HG03097 (cell line): ENCODE measurements around the gene UQCC2.

Experiments used
- ATAC-seq: cut with Tn5 transposase; IDR thresholded peaks from one replicate; pipeline ENCODE4 v1.9.1; 2021; ENCODE audit not compliant: unreplicated experiment, low FRiP score

Gene UQCC2

DNA sequence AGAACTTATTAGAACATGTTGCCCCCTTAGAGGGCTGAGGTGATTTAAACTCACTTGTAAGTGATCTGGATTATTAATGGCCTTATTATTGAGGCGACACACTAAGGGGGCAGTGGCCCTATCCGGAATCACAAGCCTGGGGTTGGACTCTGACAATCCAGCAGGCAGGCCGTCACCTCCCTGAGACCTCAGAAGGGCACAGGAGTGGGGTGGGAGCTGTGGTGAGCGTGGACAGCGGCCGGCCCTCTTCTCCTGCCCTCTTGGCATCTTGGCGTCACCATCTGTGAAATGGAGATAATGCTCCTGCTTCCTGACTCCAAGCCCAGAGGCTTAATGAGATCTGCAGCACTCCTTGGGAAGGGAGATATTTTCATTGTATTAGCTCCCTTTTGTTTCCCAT, 15.6 kb upstream of the UQCC2 start:
- ATAC-seq, result no peak

DNA sequence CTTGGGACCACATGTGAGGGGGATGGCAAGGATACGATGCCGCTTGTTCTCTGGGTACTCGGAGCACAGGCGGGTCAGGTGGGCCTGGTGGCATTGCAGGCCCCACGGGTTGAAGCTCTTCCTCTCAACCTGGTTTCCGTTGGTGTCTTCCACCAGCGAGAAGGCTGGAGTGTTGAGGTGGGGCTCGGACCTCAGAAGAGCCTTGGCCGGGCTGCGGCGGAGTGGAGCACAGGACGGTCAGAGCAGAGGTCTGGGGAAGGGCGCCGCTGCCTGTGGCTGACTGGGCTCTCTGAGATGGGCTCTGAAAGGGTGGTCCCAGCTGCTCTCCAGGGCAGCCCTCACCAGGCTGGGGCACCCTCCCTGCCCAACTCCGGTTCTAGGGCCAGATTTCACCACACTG, 15.2 kb upstream of the UQCC2 start:
- ATAC-seq, result no peak

DNA sequence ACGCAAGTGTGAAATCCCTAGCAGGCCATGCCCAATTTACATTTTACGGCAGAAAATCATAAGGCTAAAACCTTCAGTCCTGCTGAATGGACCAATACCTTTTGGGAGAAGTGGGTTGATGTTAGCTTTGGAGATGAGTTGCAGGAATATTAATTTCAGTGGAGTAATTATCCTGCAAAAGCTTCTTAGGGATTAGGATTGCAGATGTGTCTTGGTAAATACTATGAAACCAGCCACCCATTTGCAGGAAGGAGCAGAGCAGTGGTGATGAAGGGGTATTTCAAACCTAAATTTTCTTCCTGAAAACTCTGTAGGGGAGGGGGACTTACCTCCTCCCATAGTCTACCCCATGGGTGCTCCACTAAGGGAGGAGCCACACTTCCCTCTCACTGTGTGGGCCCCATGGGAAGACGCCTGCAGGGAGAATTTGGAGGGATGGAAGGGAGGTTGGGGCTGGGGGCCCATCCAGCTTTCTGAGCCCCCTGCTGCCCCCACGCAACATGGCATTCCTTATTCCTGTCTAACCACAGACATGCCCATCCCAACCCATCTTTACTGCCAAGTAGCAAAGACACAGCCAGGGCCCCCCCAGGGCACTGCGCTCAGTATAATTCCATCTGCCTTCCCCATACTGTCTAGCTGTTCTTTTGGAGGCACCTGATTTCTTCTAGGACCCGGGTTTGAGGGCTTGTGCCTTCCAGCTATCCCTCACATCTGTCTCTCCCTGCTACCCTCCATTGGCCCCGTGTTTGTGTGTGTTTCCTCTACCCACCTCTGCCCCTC, 14.6 kb upstream of the UQCC2 start:
- no peak for ATAC-seq

GRCh38 chr6:33725222-33725621, 13.7 kb upstream of the UQCC2 start:
- ATAC-seq, result no peak

- ATAC-seq, result no peak
These were observed 12.9 kb upstream of the UQCC2 start for GRCh38 chr6:33724102-33725023.

GRCh38 chr6:33723371-33724085, 12.0 kb upstream of the UQCC2 start:
- no peak for ATAC-seq

- ATAC-seq, result no peak
These were observed 10.7 kb upstream of the UQCC2 start for GRCh38 chr6:33722103-33722623.

DNA sequence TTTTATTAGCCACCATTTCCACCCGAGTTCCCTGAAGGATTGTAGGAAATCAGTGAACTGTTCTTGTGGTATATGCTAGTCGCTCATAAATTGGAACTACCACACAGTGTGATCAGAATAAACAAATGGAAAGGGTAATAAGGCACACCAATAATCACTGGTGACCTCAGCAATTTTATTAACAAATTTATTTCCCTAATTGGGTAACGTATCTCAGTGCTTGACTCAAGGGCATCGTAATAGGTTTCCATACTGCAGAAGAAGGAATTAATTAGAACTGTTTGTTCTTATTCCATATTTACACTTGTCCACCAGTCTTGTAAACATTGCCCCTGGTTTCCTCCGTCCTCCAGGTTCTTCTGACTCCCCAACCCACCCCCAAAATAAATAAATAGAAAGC, 10.0 kb upstream of the UQCC2 start:
- ATAC-seq, result no peak

GRCh38 chr6:33720998-33721397, 9.5 kb upstream of the UQCC2 start:
- ATAC-seq, result no peak

GRCh38 chr6:33719326-33719987, 8.0 kb upstream of the UQCC2 start:
- no peak for ATAC-seq

DNA sequence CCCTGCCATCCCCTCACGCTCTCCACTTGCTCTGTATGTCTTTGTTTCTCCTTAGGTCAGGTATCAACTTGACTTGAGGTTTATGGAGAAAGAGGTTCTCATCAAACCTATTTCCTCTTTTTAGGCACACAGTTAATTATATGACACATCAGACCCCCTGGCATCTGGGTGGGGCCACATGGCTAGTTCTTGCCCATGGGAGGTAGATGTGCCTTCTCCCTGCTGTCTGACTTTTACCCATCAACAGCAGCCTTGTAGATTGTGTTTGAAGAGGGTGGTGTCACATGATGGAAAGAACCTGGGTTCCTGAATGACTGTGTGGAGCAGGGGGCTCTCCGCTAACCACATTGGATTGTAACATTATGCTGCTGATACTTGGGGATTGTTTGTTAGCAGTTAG, 7.2 kb upstream of the UQCC2 start:
- ATAC-seq, result no peak

- ATAC-seq, result no peak
These were observed 6.5 kb upstream of the UQCC2 start for GRCh38 chr6:33717934-33718455.

DNA sequence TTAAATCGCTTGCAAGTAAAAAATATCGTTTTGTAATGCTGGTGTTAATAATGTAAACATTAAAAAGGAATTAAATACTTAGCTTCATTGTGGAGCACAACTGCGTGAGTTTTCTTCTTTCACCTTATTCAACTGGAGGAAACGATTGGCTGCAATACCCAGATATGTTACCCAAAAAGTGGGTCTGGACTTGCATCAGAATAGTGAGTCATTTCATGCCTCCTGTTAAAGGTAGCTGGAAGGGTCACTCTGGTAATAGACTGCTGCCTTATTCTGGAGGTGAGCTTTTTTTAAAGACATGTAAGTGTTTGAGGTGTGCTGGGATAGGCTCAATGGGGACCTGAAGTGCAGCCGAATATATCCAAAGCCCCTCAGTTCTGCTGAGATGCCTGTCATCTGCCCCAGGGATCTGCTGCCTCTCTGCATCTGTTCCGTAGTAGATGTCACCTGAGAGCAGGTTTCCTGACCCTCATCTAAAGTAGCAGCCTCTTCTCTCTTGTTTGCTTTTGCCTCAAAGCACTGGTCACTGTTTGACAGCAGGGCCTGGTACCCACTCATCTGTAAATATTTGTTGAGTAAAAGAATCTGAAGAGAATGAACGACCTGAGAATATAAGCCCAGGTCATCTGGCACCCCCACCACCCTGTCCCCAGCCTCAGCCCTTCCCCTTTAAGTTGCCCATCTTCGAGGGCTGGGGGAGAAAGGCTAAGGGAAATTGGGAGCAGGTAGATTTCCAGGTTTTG, 5.6 kb upstream of the UQCC2 start:
- no peak for ATAC-seq

- no peak for ATAC-seq
These were observed 4.9 kb upstream of the UQCC2 start for GRCh38 chr6:33716379-33716778.

DNA sequence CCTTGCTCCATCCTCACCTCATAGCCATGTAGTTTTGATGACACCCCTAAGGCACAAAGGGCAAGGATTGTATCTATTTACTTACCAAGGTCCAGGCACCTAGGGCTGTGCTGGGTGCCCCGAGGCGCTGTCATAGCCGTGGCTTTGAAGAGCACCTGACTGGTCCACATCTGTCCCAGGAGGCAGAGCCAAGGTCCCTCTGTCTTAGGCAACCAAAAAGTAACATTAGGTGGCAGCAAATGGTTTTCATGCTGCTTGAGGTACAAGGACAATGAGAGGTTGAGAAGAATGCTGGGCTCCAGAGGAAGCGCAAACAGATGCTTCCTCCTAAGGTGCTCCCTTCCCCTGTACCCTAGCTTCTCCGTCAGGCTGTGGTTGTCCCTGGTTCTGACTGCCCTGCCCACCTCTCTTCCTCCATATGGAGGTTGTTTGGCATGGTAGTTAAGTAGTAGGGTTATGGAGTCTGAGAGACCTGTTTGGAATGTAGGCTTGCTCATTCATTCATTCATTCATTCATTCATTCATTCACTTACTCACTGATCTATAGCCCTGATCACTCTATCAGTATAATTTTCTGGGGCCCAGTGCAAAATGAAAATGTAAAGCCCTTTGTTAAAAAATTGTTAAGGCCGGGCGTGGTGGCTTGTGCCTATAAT, 3.0 kb upstream of the UQCC2 start:
- ATAC-seq, result no peak

- ATAC-seq, result no peak
These were observed 2.3 kb upstream of the UQCC2 start for GRCh38 chr6:33713786-33714185.

DNA sequence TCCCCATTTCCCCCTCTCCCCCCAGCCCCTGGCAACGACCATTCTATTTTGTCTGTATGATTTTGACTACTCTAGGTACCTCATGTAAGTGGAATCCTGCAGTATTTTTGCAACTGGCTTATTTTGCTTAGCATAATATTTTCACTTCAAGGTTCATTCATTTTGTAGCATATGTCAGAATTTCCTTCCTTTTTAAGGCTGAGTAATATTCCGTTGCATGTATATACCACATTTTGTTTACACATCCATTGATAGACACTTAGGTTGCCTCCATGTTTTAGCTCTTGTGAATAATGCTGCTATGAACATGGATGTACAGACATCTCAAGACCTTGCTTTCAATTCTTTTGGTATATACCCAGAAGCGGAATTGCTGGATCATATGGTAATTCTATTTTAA, 1.4 kb upstream of the UQCC2 start:
- no peak for ATAC-seq

- ATAC-seq, result peak; percentile 2
These were observed 991 bp downstream of the UQCC2 start for GRCh38 chr6:33710296-33711121.
